GM21825 (cell line): ENCODE measurements around the gene MUC5AC.

Source experiments
- ATAC-seq: cut with Tn5 transposase; IDR thresholded peaks from one replicate; pipeline ENCODE4 v1.9.1; 2021; ENCODE audit warnings: mild to moderate bottlenecking, moderate library complexity; ENCODE audit not compliant: unreplicated experiment

MUC5AC gene

GRCh38 chr11:1121813-1122663 lies 35.7 kb upstream of the MUC5AC start:
- no peak for ATAC-seq

GRCh38 chr11:1122664-1123002 lies 35.1 kb upstream of the MUC5AC start:
- ATAC-seq: no peak

GRCh38 chr11:1123970-1124369 lies 33.8 kb upstream of the MUC5AC start:
- no peak for ATAC-seq

GRCh38 chr11:1125803-1126202 lies 31.9 kb upstream of the MUC5AC start:
- no peak for ATAC-seq

GRCh38 chr11:1126491-1126926 lies 31.2 kb upstream of the MUC5AC start:
- ATAC-seq: no peak

GRCh38 chr11:1126935-1127663 lies 30.7 kb upstream of the MUC5AC start:
- no peak for ATAC-seq

GRCh38 chr11:1127664-1128162 lies 30.0 kb upstream of the MUC5AC start:
- no peak for ATAC-seq

GRCh38 chr11:1128311-1129142 lies 29.2 kb upstream of the MUC5AC start:
- ATAC-seq: no peak

- no peak for ATAC-seq
Measured at GRCh38 chr11:1129143-1129610, 28.6 kb upstream of the MUC5AC start.

- no peak for ATAC-seq
Measured at GRCh38 chr11:1129611-1130160, 28.1 kb upstream of the MUC5AC start.

- no peak for ATAC-seq
Measured at GRCh38 chr11:1130276-1131032, 27.3 kb upstream of the MUC5AC start.

- no peak for ATAC-seq
Measured at GRCh38 chr11:1131033-1131911, 26.5 kb upstream of the MUC5AC start.

GRCh38 chr11:1134848-1135445 lies 22.8 kb upstream of the MUC5AC start:
- ATAC-seq: no peak

- no peak for ATAC-seq
Measured at GRCh38 chr11:1138097-1138496, 19.7 kb upstream of the MUC5AC start.

- ATAC-seq: no peak
Measured at GRCh38 chr11:1139441-1140083, 18.2 kb upstream of the MUC5AC start.

- ATAC-seq: no peak
Measured at GRCh38 chr11:1140642-1141490, 16.9 kb upstream of the MUC5AC start.

GRCh38 chr11:1146365-1146764 lies 11.4 kb upstream of the MUC5AC start:
- no peak for ATAC-seq
